Stimulated activated CD8-positive, alpha-beta memory T cell treated with anti-CD3 and anti-CD28 coated beads, Interleukin-7, amount 100 ng/mL, for 48 hours (primary cell): ENCODE results near the gene ATP11C.
A peak's percentile ranks its signal among the peaks of the same experiment; 100 is the strongest.
"Not testable (repeated sequence)": the region's sequence is repeated elsewhere in the genome, so short reads cannot be mapped to it uniquely, and the experiment has no call there.

Experiments used
- DNase-seq, 2 donors: peaks; one replicate each; pipeline ENCODE4 v3.0.0-alpha.2; 2020; ENCODE audit warnings: low read depth in 1 of 2; ENCODE audit errors: extremely low read depth in 1 of 2

The ATP11C gene

DNA sequence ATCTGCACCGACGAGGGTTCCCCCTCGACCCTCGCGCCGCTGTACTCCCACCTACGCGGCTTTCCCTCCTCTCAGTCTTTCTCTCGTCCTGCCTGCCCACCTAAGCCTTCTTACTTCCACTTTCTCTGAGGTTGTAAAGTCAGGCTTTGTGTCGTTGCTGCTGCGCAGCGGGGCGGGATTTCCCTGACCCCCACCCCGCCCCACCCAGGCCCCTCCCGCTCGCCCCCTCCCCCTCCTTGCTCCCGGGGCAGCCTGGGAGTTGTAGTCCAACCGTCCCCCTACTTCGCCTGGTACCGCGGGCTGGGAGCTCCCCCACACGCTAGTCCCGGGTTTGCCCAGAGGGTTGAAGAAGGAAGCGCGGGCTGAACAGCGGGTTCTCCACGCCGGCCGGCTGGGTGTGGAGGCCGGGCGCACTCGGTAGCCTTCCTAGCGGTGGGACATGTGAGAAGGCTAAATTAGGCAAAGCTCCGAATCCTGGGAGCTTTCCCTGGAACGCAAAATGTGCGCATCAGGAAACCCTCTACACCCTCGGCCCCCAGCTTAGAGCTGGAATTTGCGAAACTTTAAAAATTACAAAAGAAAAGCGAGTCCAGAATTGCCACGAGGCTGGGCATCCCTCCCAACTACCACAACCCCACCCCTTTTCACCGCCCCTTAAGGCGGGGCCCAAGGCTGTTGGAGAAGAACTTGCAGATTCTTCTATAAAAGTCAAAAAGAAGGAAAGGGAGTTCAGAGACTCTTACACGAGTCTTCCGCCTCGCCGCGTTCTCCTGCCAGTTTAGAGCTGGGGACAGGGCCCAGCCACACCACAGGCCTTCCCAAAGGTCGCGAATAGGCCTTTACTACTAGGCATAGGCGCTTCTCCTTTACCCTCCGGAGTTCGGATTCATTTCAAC lies at the start of gene ATP11C:
Gene ATP11C, minus strand, starts transcription at position 153 of the 896 bp plus-strand sequence. CDS start 1,011 bp downstream, outside the sequence.
- DNase-seq, result peak; percentile 62 to 70

DNA sequence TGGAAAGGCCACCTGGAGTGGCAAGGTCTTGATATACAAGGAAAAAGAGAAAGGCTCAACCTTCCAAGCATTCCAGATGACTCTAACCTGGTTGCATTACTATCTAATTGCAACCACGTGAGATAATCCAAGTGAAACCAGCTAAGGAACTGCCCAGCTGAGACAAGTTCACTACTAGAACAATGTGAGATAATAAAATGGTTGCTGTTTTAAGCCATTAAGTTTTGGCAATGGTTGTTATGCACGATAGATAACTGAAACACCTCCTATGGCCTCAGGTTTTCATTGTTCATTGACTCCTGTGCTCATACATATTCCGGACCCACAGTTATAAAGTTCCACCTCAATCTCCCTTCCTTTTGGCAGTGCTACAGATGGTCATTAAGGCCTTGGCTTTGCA lies 41.6 kb upstream of the ATP11C start:
- no peak for DNase-seq

DNA sequence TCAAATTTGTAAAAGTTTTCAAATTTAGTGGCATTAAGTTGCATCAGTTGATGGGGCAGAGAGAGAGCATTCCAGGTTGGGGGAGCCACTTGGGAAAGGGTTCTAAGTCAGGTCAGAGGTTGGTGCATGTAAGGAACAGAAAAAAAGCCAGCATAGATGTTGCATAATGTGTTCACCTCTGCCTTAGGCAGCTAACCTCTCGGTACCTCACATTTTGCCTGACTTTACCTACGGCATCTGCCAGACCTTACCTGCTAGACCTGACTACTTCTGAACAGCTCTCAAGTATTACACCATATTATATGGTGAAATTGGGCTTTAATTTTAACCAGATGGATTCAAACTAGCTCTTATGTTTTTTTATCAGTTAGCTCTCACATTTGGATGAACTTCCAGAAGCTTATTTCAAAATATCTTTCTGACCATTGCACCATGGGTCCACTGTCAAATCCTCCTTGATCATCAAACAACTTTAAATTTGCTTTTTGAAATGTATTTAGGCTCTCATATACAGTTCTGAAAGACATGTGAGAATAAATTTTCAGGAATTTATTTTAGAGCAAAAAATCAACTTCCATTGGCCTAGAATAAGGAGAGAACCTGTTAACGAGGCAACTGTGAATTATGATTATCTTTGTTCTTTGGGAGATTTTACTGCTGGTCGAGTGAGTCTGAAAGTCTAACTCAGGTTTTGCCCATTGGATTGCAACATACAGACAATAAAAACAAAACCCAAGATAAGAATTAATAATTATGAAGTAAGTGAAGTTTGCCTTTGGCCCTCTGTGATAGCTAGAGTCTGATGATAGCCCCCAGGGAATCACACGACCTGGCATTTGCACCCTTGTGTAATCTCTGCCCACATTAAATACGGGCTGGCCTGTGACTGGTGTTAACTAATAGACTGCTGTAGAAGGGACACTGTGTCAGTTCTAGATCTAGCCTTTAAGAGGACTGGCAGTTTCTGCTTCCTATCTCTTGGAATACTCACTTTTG lies 40.1 kb upstream of the ATP11C start:
- no peak for DNase-seq

DNA sequence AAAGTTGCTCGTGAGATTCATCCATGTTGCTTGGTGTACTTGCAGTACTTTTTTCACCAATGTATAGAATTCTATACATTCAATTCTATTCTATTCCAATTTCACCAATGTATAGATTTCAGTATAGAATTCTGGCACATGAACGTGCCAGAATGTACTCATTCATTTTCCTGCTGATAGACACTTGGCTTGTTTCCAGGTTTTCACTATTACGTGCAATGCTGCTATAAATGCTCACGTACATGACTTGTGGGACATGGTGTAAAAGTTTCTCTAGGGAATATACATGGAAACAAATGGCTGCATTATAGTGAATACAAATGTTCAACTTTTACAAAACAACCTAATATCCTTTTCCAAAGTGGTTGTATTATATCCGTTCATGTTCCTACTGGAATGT lies 39.3 kb upstream of the ATP11C start:
- no peak for DNase-seq

DNA sequence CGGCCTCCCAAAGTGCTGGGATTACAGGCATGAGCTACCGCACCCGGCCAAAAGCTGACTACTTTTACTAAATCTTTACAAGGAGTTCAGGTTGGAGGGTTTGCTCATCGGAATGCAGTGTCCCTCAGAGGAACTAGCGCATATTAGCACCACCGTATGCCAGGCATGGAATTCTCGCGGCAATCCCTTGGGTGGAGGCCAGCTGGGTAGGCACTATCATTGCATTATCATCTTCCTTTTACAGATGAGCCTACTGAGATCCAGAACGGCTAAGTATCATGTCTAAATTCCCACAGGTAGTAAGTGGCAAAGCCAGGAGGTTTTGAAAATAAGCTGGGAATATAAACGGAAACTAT lies 38.5 kb upstream of the ATP11C start:
- DNase-seq, result no peak

DNA sequence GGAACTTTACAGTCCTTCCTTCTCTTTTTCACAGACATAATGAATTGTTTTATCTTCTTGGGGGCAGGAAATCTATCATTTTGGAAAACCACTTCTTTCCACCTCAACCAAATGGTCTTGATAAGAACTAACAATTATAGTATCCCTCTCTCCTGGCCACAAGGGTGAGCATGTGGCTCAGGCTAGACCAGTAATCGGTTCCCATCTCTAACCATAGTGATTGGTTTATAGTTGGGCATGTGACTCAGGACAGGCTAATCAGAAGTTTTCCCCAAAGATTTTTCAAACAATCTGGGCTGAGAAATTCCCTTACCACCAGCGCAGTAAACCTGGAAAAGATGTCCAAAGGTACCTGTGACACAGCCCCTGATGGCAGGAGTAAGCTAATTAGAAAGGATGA lies 36.4 kb upstream of the ATP11C start:
- DNase-seq, result no peak

DNA sequence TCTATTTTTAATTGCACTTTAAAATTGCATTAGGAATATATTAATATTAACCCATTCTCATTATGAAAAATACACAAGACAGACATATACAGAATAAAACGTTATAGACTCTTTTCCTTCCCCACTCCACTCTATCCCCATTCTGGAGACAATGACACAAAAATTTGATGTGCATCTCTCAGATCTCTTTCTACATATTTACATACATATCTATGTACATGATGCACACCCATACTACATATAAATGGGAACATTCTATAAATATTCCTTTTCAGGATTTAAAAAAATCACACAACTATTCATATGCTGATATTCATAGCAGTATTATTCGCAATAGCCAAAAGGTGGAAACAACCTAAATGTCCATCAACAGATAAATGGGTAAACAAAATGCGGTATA lies 34.9 kb upstream of the ATP11C start:
- DNase-seq, result no peak

DNA sequence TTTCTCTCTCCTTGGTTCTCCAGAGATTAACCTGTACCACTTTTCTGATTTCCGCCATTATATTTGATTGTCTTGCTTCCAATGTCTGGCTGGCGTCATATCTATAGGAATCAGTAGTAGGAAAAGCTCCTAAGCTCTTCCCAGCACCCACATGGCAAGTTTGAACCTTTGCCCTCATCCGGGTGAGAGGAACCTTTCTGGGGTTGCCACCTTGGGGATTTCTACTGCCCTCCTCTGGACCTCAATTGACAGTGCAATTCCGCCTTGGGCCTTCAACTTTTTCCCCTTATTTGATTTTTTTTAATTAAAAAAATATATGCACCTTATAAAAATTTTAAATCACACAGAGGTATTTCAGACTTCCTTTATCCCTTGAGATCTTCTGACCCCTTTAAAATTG lies 34.4 kb upstream of the ATP11C start:
- DNase-seq, result no peak

DNA sequence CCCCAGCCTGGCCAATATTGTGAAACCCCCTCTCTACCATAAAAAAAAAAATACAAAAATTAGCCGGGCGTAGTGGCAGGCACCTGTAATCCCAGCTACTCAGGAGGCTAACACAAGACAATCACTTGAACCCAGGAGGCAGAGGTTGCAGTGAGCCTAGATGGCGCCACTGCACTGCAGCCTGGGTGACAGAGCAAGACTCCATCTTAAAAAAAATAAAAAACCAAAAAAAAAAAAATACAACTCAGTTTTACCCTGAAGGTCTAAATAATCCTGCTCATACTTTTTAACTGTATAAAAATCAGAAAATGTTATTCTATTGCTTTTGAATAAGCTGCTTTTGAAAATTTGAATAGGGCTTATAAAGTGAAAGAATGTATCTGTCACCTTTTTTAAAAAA lies 33.3 kb upstream of the ATP11C start:
- DNase-seq, result not testable (repeated sequence)

DNA sequence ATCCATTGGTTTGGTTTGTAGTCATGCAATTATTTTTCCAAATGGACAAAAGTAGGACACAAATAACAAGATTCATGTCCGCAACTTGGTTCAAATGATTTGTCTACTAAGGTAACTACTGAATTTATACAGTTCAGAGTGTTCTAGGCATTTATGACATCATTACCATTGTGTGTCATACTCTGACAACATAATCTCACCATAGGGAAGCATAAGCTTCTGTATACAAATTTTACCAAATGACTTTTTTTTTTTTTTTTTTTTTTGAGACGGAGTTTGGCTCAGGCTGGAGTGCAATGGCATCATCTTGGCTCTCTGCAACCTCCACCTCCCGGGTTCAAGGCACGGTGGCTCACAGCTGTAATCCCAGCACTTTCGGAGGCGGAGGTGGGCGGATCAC lies 32.6 kb upstream of the ATP11C start, which contains the start of gene CXorf66:
Gene CXorf66, minus strand, starts transcription at position 101 of the 400 bp plus-strand sequence. Its CDS starts 25 bp downstream, at position 76.
- no peak for DNase-seq

DNA sequence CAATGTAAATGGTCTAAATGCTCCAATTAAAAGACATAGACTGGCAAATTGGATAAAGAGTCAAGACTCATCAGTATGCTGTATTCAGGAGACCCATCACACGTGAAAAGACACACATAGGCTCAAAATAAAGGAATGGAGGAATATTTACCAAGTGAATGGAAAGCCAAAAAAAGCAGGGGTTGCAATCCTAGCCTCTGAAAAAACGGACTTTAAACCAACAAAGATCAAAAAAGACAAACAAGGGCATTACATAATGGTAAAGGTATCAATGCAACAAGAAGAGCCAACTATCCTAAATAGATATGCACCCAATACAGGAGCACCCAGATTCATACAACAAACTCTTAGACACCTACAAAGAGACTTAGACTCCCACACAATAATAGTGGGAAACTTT lies 28.2 kb upstream of the ATP11C start:
- DNase-seq, result not testable (repeated sequence)

DNA sequence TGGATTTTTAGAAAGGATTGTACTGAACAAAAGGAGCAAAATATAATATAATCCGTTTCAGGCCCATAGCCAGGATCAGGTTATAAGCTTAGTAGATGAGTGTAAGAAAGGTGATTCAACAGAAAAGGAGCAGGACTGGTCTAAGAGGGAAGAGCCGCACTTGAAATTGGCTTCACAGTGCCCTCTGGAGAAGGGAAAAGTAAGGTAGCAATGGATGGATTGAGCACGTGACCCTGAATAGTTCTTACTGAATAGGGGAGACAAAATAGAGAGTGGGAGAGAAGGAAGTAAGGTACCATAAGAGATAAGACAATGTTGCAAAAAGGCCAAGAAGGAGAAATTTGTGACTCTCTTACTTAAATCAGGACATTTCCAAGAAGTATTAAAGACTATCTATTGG lies 16.9 kb upstream of the ATP11C start:
- no peak for DNase-seq

DNA sequence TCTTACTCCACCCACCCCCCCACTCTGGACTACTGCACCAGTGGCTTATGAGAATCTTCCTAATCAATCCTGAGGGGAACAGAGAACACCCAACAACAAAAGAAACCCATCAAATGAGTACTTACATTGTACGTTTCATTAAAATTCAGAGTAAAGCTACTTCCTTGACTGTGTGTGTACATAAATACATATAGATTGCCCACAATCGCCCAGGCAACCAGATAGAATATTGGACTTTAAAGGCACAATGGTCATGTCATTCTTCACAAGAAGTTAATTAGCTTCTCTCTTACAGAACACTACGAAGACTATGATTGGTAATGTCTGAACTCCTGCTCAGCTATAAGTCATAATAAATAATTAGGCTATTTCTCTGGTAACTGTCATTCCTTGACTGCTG lies 12.2 kb upstream of the ATP11C start:
- no peak for DNase-seq

DNA sequence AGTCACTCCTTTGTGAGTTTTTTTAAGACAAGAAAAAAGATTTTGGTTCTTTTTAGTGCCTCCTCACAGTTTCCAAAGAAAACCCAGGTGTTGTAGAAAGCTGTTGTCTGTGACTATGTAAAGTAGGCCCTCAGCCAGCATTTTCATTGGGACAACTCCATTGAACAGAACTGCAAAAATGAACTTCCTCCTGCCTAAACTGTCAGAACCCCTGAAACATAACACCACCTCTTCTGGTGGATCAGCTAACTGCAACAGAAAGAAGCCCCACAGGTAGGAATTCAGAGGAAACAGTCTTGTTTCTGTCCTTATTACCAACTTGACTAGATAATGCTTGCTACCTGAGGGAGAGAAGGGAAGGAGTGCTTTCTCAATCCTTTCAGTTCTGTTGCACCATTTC lies 3.4 kb upstream of the ATP11C start:
- no peak for DNase-seq

DNA sequence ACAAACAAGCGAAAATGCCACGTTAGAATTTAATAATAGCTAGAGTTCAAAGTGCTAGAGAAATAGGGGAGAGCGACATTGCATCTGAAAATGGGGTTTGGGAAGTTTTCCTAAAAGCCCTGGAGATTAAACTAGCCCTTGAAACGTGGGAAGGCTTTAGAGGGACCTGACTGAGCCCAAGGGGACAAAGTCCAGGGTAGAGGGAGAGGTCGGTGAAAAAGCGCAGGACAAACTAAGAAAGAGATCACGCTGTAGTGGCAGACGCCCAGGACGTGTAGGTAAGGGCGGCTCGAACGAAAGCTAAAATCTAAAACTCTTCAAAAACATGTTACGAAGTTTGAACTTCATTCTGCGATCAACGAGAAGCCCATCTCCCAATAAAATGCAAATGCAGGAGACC lies 1.1 kb upstream of the ATP11C start:
- no peak for DNase-seq

DNA sequence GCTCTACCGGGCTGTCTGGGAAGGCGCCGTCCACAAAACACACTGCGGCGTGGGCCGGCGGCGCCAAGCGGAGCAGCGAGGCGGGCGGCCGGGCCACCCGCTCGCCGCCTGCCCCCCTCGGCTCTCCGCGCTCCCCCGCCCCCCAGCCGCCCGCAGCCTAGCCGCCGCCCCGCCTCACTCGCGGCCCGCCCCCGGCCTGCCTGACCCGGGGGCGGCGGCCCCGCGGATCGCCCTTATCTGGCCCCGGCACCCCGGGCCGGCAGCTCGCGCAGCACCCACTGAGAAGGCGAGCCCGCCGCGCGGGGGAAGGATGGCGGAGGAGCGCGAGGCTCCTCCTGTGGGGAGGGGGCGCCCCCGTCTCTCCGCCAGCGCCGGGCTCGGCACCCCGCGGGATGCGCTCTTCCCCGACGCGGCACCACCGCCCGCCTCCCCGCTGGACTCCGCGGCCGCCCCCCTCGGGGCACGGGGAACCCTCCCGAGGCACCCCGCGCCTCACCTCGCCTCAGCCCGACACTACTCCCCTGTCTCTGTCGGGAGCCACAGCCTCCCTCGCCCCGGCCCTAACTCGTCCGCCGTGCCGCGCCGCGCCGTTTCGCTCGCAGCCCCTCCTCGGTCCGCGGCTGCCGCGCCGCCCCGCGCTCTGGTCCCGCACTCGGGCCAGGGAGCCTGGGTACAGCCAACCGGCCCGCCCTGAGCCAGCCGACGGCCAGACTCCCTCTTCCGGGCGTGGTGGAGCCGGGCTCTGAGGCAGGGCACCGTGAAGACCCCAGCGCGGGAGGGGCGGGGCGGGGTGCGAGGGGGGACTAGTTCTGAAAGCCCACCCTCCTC lies 566 bp downstream of the ATP11C start:
- no peak for DNase-seq

DNA sequence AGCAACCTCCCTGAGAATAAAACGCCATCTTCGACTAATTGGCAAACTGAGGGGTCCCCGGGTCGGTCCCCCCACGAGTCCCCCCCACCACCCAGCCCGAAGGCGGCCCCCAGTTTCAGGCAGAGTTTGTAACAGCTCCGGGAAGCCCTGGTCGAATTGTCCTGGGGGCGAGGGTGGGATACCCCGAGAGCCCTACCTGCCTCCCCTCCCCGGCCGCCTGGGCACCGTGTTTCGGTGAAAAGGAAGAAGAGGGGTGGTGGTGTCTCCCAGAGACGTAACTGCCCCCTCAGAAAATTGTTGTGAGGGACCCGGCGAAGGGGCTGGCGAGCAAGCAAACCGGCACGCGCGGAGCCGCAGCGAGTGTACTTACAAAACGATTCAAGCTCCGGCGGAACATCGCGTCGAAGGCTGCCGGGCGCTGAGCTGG lies 1.2 kb downstream of the ATP11C start:
- DNase-seq, result no peak

DNA sequence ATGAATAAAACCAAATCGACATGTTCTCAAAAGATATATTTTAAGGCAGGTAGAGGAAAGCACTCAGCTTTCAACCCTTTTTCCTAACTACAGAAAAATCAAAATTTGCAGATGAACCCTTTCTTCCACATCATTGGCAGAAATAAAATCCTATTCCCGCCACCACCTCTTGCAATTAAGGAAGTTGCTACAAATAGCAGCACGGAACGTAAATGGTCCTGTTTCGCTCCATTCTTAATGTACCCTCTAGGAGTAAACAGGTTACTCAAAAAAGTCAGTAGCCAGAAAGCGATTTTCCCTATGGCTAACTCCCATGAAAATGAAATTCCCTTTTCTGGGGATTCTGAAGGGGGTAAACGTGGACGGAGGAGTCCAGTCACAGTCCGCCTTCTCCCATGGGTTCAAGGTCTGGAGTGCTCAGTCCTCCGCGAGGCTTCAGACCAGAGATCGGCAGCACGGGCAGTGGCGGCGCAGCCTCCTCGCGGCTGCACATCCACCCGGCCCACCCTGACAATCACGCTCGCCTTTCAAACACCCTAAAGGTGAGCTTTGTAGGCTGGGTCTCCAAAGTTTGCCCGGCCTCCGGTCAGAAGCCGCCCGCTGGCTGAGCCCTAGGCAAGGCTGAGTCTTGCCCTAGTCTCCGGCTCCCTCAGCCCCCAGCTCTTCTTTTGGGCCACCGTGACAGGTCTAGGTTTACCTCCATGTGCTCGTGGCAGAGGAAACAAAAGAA lies 1.8 kb downstream of the ATP11C start:
- DNase-seq, result no peak

DNA sequence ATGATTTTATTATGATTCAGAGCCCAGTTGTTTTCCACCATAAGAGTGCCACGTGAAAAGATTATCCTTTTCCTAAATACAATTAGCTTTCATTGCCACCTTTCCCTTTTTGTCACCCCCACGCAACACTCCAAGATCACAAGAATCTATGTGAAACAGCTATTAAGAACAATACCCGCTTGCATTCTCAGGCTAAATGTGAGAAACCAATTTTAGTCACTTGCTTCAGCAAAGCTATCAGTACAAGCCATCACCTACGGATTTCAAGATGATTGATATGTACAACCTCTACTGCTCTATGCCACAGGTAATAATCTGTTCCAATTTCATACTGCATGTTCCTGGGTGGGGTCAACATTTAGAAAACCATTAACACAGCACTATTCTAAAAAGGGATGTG lies 2.5 kb downstream of the ATP11C start:
- DNase-seq, result no peak

DNA sequence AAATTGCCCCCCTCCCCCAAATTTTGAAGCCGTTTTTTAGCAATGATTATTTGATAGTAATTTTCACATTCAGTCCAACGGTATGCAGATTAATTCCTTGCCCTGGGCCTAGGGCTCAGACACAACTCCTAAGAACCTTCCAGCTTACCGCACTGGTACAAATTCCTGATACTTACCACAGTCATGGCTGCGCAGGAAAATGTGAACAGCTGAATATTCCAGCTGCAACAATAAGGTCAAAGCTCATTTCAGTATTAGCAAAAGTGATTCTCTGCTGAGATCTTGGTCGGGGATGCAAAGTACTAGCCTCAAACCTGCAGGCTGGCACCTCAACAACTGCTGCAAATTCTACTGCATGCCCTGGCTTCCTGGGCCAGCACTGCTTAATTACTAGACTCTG lies 3.0 kb downstream of the ATP11C start:
- DNase-seq, result no peak
